Activated T-cell treated with anti-CD3 and anti-CD28 coated beads for 4 hours (primary cell): ENCODE data around the gene SEMA4A.
"Not testable (repeated sequence)": the region's sequence is repeated elsewhere in the genome, so short reads cannot be mapped to it uniquely, and the experiment has no call there.

ENCODE experiments used
- DNase-seq: peaks from one replicate; pipeline ENCODE4 v3.0.0-alpha.2; 2020

Gene SEMA4A

GRCh38 chr1:156119503-156120209, 33.7 kb upstream of the SEMA4A start:
- DNase-seq, result no peak

DNA sequence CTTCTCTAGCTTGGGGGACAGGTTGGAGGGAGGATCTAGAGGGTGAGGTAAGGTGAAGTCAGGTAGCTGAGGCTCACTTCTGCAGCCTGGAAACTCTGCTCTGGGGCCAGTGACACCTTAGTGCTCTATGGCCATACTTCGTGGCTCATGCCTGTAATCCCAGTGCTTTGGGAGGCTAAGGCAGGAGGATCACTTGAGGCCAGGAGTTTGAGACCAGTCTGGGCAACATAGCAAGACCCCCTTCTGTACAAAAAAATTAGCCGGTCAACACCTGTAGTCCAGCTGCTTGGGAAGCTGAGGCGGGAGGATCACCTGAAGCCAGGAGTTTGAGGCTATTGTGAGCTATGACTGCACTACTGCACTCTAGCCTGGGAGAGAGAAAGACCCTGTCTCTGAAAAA, 33.1 kb upstream of the SEMA4A start:
- DNase-seq, result no peak

GRCh38 chr1:156121005-156121404, 32.4 kb upstream of the SEMA4A start:
- not testable (repeated sequence) for DNase-seq

- no peak for DNase-seq
Measured at GRCh38 chr1:156121457-156121856, 31.9 kb upstream of the SEMA4A start.

DNA sequence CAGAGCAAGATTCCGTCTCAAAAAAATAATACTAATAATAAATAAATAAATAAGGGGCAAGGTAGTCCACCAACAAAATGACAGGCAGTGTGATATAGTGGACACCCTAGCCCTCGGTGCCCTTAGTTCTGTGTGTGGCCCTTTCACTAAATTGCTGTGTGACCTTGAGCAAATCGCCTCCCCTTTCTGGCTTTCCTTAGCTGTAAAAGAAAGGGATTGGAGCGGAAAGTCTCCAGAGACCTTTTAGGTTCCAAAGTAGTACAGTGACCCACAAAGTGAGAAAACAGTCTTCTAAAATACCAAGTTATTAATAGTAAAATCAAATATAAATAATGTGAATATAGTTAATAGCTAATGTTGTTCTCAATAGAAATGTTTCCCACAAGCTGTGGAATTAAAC, 31.3 kb upstream of the SEMA4A start:
- no peak for DNase-seq

DNA sequence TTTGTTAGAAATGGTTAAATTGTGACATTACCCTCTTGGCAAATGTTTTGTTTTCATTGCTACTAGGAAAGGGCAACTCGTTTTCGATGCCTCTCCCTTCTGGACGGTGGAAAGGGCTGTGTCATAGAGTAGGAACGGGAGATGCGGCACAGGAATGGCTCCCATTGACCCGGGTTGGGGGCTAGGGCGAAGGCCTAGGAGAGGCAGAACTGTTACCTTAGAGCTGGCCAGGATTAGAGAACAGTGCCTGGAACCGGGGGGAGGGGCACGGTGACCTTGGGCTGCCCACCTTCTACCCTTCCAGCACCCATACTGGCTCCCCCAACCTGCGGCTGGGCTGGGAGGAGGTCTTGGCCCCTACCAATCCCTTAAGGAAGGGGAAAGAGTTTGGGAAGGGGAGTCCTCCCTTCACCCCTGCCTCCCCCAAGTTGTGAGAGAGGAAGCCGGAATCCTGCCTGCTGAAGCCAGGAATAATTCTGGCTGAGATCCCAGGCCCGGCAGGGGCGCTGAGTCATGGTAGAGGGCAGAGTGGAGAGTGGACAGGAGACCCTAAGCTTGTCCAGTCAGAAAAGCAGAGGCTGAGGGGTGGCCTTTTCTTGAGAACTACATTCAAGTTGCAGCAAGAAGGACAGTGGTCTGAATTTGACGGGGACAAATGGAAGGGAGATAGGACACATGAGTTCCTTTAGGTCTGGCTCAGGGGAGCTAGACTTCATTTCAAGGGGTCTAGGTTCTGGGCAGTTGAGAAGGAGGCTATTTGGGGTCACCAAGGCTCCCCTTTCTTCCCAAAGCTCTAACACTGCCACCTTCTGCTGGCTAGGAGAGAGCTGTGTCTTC, 30.6 kb upstream of the SEMA4A start:
- no peak for DNase-seq

GRCh38 chr1:156123356-156124196, 29.8 kb upstream of the SEMA4A start:
- DNase-seq, result peak; percentile 50

DNA sequence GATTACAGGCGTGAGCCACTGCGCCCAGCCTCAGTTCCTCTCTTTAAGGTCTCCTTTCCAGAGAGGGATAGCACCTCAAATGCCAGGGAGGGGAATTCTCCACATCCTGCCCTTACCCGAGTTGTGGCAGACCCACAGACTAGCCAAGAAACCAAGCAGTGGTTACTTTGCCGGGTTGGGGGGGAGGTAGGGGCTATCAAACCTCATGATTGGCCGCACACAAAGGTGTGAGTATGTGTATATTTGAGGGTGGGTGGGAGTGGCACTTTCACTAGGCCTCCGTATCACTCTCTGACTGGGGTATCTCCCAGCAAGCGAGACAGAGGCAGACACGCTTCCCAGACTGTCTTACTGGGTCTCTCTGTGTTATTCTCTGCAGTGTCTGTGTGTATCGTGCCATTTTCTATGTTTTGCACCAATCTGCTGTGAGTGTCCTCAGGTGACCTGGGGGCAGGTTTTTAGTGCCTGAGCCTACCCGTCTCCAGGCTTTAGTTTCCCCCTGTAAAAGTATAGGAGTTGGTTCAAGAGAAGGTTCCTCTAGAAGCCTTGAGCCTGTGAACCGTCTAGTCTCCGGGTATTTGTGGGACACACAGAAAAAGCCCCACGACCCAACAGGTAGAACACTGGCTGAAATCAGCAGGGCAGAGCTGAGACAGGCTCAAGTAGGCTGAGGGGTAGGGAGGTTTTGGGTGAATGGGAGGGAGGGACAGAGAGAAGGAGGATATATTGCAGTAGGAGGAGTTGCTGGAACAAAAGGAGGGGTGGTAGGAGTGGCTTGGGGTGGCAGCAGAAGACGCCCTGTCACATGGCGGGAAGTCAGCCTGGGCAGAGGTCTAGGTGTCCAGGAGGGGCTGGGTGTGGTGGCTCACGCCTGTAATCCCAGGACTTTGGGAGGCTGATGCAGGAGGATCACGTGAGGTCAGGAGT, 28.6 kb upstream of the SEMA4A start:
- DNase-seq, result no peak

- DNase-seq, result not testable (repeated sequence)
Measured at GRCh38 chr1:156125544-156125943, 27.8 kb upstream of the SEMA4A start.

DNA sequence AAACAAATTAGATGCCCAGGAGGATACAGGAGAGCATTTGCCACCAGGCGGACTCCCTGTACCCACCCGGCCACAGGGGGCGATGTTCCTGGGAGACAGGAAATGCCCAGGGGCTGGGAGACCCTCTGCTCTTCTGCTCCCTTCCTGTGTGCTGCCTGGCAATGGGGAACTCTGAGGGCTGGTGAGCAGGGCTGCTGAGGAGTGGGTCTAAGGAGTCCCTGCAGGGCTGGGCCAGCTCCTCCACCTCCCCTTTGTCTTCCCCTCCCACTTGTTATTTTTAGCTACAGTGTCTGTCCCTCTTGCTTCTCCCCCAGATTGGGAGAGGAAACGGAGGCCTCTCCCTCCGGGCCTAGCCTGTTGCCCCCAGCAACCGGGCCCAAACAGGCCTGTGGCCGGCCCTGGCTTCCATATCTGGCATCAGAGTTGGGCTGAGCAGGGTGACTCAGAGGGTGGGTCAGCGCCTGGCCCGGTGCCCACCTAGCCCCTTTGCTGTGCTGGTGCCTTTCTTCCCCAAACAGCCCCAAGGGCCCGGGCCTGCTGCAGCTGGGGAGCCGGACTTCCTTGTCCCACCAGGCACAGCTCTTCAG, 27.2 kb upstream of the SEMA4A start:
- DNase-seq, result no peak

DNA sequence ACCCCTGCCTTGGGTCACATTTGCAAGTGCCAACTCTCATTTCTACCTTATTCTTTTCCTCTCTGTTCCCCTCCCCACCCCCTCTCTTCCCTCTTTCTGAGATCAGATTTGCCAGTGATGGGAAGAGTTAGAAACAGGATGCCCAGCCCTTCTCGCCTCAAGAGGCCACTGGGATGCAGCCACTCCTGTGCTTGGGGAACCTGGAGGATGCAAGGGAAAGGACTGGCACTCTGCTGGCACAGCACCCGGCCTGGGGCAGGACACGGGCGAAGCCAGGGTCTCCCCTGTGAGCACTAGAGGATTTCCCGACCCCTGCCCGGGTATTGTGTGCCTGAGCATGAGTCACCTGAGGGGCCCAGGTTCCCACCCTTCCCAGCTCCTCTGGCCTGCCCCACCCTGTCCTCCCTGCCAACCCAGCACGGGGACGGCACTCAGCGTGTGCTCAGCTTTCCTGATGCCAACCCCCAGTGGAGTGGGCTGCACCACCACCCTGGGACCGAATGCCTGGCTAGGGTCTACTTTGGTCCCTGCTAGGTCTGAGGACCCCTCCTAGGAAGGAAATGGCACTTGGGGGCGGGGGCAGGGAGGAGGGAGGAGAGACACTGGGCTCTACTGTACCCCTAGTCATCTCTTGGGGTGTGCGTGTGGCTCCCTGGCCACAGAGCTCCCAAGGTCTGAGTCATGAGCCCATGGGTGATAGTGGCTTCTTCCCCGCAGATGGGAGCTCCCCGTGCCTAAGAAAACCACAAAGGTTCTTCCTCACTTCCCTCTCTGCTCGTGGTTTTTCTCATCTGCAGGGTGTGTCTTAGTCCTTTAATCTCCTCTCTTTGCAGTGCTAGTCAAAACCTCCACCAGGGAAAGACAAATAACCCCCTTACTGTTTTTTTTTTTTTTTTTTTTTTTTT, 26.5 kb upstream of the SEMA4A start:
- DNase-seq, result peak; percentile 58

- DNase-seq, result no peak
Measured at GRCh38 chr1:156128308-156128653, 25.1 kb upstream of the SEMA4A start.

GRCh38 chr1:156128654-156129597, 24.5 kb upstream of the SEMA4A start:
- no peak for DNase-seq

GRCh38 chr1:156129687-156130577, 23.5 kb upstream of the SEMA4A start:
- DNase-seq, result peak; percentile 82

DNA sequence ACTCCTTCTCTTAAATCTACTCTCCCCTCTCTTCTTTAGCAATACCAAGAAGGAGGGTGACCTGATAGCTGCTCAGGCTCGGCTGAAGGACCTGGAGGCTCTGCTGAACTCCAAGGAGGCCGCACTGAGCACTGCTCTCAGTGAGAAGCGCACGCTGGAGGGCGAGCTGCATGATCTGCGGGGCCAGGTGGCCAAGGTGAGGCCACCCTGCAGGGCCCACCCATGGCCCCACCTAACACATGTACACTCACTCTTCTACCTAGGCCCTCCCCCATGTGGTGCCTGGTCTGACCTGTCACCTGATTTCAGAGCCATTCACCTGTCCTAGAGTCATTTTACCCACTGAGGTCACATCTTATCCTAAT, 22.8 kb upstream of the SEMA4A start:
- DNase-seq, result no peak

- no peak for DNase-seq
Measured at GRCh38 chr1:156134716-156135435, 18.5 kb upstream of the SEMA4A start.

- DNase-seq, result no peak
Measured at GRCh38 chr1:156135930-156136871, 17.2 kb upstream of the SEMA4A start.
